NCI-H128 (cell line): ENCODE data around the gene GDI2.

Source experiments
- DNase-seq: peaks from one replicate; lab custom pipeline; 2025; ENCODE audit not compliant: unreplicated experiment; lab: John Stamatoyannopoulos, UW

The GDI2 gene

DNA sequence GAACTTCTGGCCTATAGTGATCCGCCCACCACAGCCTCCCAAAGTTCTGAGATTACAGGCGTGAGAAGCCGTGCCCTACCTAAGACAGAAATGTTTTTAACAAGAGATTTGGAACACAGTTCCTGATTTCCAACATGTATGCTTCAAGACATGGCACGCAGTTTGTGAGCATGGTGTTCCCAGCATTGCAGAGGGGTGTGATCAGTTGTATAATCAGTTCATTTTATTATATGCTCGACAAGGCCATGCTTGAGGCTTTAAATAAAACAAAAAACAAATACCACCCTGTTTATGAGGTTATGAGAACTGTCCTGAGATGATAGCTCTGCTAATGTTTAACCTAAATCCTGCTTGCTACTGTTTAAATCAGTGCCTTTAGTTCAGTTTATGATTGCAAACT, 68.4 kb downstream of the GDI2 start:
- DNase-seq, result no peak

DNA sequence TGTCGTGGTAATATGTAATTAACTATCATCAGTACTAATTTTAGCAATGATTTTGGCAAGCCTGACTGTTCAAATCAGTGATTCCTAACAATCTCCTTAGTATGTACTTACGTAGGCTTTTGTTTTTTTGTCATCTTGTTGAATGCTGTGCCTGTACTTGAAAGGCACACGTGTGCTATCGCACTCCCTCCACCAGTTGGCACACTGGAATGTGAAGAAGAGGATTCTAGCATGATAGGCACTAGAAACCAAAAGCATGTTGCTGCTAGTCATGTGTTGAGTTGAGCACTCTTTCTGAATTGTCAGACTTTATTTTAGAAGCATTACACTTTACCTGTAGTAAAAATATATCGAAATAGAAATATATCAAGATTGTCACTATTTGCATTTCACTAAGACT, 69.5 kb downstream of the GDI2 start:
- no peak for DNase-seq

GRCh38 chr10:5742116-5742515, 71.1 kb downstream of the GDI2 start:
- no peak for DNase-seq

- DNase-seq, result no peak
Observed at GRCh38 chr10:5741276-5741675, 72.0 kb downstream of the GDI2 start.

DNA sequence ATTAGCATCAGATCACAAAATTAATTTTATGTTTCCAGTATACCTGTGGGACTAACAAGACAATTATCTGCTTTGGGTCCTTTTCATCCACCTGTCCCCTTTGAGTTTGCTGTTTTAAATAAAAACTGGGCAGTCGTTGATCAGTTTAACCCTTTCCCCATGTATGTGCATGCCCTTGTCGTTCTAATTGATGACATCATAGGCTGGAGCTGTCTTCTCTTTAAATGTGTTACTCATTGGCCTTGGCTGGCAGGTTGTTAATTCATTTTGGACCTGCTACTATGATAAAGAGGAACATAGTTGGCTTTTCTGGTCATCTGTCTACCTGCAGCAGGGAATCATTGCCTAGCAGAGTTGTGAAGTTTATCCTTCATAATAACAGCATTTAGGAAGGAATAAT, 74.8 kb downstream of the GDI2 start:
- no peak for DNase-seq

DNA sequence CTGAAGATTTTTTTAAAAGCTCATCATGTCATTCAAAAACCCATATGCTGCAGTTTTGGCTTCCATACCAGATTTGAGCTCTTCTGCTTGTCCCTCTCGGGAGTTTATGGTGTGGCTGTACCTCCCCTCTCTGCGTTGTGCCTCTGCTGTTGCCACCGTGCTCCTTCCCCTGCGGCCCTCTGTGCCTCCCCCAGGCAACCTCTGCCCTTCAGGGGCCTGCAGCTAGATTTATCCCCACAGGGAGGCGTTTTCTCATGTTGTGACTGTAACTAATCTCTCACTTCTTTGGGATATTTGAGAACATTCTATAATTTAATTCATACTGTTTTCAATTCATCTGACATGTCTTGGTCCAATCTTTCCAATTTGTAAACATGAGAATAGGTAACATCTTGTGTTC, 75.9 kb downstream of the GDI2 start:
- no peak for DNase-seq

- DNase-seq, result no peak
Observed at GRCh38 chr10:5736591-5736990, 76.6 kb downstream of the GDI2 start.

DNA sequence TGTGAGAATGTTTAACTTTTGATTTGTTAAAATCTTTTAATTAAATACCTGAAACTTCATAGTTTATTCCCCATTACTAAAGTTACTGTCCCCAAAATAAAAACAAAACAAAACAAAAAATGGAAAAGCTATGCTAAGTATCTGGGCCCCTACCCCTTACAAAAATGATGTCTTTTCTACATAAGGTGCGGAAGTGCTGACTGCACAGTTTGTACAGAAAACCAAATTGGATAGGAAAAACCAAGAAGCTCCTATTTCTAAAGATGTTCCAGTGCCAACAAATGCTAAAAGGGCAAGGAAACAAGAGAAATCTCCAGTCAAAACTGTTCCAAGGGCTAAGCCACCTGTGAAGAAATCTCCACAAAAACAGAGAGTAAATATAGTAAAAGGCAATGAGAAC, 78.1 kb downstream of the GDI2 start:
- DNase-seq, result no peak

DNA sequence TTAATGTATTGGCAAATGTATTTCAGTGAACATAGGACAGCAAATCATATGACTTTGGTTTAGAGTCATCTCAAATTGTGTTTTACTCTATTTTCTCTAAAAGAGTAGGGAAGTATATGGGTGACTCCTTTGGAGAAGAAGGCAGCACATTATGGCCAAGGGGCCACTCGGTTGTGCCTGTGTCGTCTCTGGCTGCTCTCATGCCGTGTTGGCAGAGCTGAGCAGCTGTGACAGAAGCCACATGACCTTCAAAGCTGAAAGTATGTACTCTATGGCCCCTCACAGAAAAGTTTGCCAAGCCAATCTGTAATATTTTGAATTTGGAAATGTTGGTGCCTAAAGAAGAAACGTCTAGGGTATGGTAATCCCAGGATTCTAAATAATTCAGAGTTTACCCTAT, 81.1 kb downstream of the GDI2 start:
- DNase-seq, result no peak

DNA sequence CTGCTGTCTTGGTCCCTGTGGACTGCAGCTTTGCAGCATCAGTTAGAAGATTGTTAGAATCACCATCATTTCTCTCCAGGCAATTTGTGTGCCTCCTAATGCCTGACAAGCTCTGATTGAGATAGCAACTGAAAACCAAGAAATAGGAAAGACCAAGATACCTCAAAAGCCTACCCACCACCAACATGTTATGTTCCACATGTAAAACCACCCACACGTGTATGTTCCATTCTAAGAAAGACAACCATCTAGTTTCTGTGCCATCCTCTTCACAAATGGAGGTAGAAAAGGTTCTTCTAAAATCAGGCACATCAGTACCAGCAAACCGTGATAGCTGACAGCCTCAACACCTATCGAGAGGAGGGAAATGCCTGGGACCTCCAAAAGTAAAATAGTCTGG, 81.7 kb downstream of the GDI2 start:
- DNase-seq, result no peak

DNA sequence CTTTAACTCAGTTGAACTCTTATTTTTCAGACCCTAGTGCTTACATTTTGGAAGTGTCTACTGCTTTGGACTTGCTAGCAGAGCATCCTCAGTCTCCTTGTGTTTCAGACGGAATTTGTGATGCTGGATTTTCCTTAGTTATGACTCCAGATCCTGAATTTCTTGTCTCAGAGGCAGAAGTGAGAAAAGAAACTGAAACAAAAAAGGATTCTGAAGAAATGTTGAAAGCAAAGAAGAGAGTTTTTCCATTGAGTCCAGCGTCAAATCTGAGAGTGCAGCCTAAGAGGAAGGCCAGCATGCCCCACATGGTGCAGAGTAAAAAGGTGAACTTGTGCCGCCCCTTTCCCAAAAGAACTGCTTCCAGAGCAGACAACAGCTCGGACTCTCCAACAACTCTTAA, 82.5 kb downstream of the GDI2 start:
- DNase-seq, result no peak

DNA sequence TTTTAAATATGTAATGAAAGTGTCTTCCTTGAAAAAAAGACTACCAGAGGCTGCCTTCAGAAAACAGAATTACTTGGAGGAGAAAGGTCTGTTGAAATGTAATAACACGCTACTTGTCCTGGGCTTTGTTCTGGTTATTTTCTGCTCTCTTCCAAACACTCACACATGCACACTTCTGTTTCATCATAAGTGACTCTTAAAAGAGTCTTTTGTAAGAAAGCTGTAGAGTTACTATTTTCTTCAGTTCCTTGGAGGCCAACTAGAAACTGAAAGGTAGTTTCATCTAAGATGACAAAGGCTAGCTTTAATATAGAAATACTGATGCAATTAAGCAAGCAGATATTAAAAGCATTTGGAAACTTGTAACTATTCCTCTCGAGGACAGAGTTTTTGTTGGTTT, 89.5 kb downstream of the GDI2 start:
- DNase-seq, result no peak

- DNase-seq, result no peak
Observed at GRCh38 chr10:5720182-5720581, 93.1 kb downstream of the GDI2 start.

GRCh38 chr10:5719546-5719945, 93.7 kb downstream of the GDI2 start:
- no peak for DNase-seq
